Gastroesophageal sphincter (tissue), 4 donors: ENCODE data around the gene TSPEAR. TPM values are rescaled to one million over a fixed set of nuclear protein-coding genes. Genes with fewer than 3 reads are reported as not detected.
"Not testable (repeated sequence)": the region's sequence is repeated elsewhere in the genome, so short reads cannot be mapped to it uniquely, and the experiment has no call there.

ENCODE experiments used
- ATAC-seq: fragments of 150-250 bp; one replicate; pipeline ENCODE4 v1.9.1; 2016; ENCODE audit warnings: mild to moderate bottlenecking, moderate library complexity
- H3K27ac ChIP-seq, 4 donors: fragments of 200-600 bp; sonication (generic) in 3 of 4; 1 replicate in 3 of 4; 2 replicates in 1 of 4; pipeline ENCODE4 v1.5.1; 2016 to 2019
- H3K27me3 ChIP-seq: fragments of 200-600 bp; sonication (generic); one replicate; pipeline ENCODE4 v1.5.1; 2019
- H3K36me3 ChIP-seq, 2 donors: fragments of 200-600 bp; sonication (generic); one replicate each; pipeline ENCODE4 v1.5.1; 2019; ENCODE audit warnings: control low read depth in 1 of 2
- H3K4me1 ChIP-seq, 3 donors: fragments of 200-600 bp; sonication (generic); 1 replicate in 2 of 3; 2 replicates in 1 of 3; pipeline ENCODE4 v1.5.1; 2016 to 2019; ENCODE audit warnings: control low read depth in 2 of 3
- H3K4me3 ChIP-seq, 2 donors: fragments of 200-600 bp; sonication (generic); one replicate each; pipeline ENCODE4 v1.5.1; 2019; ENCODE audit warnings: mild to moderate bottlenecking in 1 of 2, moderate library complexity in 1 of 2
- H3K9me3 ChIP-seq, 3 donors: fragments of 200-600 bp; sonication (generic); one replicate each; pipeline ENCODE4 v1.5.1; 2017 to 2019; ENCODE audit warnings: control low read depth in 2 of 3
- EP300 ChIP-seq: sonication (generic); formaldehyde crosslinking; IDR thresholded peaks from one replicate; pipeline ENCODE4 v1.6.1; 2017; ENCODE audit warnings: antibody characterized with exemption, mild to moderate bottlenecking
- POLR2A ChIP-seq, 2 donors: fragments of 450-650 bp; IDR thresholded peaks; one replicate each; pipeline ENCODE4 v1.6.1; 2017; ENCODE audit warnings: antibody characterized with exemption in 2 of 2, mild to moderate bottlenecking in 2 of 2, moderate library complexity in 1 of 2
- POLR2AphosphoS5 ChIP-seq: sonication (generic); formaldehyde crosslinking; IDR thresholded peaks from one replicate; pipeline ENCODE4 v1.6.1; 2017; ENCODE audit warnings: antibody characterized with exemption
- WGBS, 2 donors: methylation state at CpG; one replicate each; pipeline ENCODE4 v1.1.5; 2018; ENCODE audit warnings: low coverage in 1 of 2; 5-methylcytosine and 5-hydroxymethylcytosine counted together
- total RNA-seq, 4 donors: library from RNA; depleted of rRNA; stranded (reverse); fragments of >200 nt; gene quantifications; one replicate each; pipeline ENCODE4 v1.1.0, GENCODE V29; 2016
- TF ChIP-seq, protein P1 (sequence below), 4 experiments: fragments of 200-600 bp in 2 of 4; fragments of 450-650 bp in 2 of 4; sonication (generic) in 1 of 4; IDR thresholded peaks; one replicate each; pipeline ENCODE4 v1.5.1; 2017 to 2019; ENCODE audit warnings: antibody characterized with exemption in 4 of 4, mild to moderate bottlenecking in 2 of 4, moderate library complexity in 2 of 4

TSPEAR gene
- total RNA-seq, 4 donors from 2014 or later, result not detected

DNA sequence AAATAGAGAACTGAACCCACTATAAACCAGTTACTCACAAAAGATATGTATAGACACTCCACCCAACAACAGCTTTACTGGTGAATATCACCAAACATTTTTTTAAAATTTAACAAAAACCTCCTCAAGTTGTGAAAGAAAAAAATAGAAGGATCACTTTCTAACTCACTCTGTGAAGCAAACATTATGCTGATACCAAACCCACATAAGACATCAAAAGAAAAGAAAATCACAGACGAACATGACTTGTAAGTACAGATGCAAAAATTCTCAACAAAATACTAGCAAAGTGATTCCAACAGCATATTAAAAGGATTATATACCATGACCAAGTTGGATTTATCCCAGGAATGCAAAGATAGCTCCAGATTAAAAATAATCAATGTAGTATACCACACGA, 19.7 kb downstream of the TSPEAR start:
- Histone ChIP-seq H3K4me1 (no peaks in the 10 kb centered on the region), H3K9me3 (peaks cover 0 to 30% (median 0%) of the 10 kb centered on the region in 3 donors), H3K27ac (no peak overlapping the region), H3K36me3 (no peaks in the 10 kb centered on the region), H3K27me3 (peaks cover 54% of the 10 kb centered on the region), H3K4me3 (no peak overlapping the region)
- 43 to 60% methylated on average over 2 of the region's 2 CpGs for WGBS, 2 donors
- no peak for ATAC-seq
- TF ChIP-seq, protein P1, sequence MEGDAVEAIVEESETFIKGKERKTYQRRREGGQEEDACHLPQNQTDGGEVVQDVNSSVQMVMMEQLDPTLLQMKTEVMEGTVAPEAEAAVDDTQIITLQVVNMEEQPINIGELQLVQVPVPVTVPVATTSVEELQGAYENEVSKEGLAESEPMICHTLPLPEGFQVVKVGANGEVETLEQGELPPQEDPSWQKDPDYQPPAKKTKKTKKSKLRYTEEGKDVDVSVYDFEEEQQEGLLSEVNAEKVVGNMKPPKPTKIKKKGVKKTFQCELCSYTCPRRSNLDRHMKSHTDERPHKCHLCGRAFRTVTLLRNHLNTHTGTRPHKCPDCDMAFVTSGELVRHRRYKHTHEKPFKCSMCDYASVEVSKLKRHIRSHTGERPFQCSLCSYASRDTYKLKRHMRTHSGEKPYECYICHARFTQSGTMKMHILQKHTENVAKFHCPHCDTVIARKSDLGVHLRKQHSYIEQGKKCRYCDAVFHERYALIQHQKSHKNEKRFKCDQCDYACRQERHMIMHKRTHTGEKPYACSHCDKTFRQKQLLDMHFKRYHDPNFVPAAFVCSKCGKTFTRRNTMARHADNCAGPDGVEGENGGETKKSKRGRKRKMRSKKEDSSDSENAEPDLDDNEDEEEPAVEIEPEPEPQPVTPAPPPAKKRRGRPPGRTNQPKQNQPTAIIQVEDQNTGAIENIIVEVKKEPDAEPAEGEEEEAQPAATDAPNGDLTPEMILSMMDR (IDR thresholded peaks at IDR 0.05), result no peak
- TF ChIP-seq POLR2A (IDR thresholded peaks at IDR 0.05) (no peak), POLR2AphosphoS5 (no peak), EP300 (no peak)

DNA sequence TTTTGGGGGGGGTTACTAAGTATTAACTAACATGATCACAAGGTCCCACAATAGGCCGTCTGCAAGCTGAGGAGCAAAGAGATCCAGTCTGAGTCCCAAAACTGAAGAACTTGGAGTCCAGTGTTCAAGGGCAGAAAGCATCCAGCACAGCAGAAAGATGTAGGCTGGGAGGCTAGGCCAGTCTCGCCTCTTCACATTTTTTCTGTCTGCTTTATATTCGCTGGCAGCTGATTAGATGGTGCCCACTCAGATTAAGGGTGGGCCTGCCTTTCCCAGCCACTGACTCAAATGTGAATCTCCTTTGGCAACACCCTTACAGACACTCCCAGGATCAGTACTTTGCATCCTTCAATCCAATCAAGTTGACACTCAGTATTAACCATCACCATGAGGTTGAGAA, 21.6 kb downstream of the TSPEAR start:
- H3K9me3 ChIP-seq, result peaks cover 0 to 25% (median 0%) of the 10 kb centered on the region in 3 donors
- H3K27me3 ChIP-seq, result peaks cover 44% of the 10 kb centered on the region
- H3K36me3 ChIP-seq, ATAC-seq, H3K4me3 ChIP-seq, H3K27ac ChIP-seq, H3K4me1 ChIP-seq: not testable (repeated sequence)
- WGBS, 2 donors, result 79 to 81% methylated on average over 2 to 3 of the region's 3 CpGs

DNA sequence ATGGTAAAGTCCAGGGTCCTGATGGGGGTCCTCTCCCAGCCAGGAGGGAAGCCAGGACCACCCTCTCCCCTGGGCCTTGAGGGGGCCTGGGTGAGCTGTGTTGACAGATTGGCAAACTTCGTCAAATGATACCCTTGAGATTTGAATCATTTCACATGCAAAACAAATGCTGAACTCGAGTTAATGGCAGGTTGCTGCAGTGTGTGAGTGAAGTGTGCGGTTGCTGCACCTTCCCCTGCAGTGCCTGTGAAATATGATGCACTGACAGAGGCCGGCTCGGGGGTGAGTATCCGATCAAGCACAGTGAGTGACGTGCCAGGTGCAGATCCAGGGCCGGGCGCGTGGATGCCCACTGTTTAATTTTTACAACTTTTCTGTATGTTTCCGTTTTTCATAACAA, 23.7 kb downstream of the TSPEAR start:
- Histone ChIP-seq H3K27me3 (peaks cover 48% of the 10 kb centered on the region), H3K4me1 (no peaks in the 10 kb centered on the region), H3K9me3 (peaks cover 0 to 4% (median 0%) of the 10 kb centered on the region in 3 donors), H3K27ac (no peak overlapping the region), H3K36me3 (no peaks in the 10 kb centered on the region), H3K4me3 (no peak overlapping the region)
- TF ChIP-seq POLR2AphosphoS5 (no peak), EP300 (no peak), POLR2A (IDR thresholded peaks at IDR 0.05) (no peak)
- TF ChIP-seq, protein P1 (IDR thresholded peaks at IDR 0.05), result no peak
- ATAC-seq, result no peak
- WGBS, 2 donors, result 38 to 40% methylated on average over 5 to 11 of the region's 11 CpGs

DNA sequence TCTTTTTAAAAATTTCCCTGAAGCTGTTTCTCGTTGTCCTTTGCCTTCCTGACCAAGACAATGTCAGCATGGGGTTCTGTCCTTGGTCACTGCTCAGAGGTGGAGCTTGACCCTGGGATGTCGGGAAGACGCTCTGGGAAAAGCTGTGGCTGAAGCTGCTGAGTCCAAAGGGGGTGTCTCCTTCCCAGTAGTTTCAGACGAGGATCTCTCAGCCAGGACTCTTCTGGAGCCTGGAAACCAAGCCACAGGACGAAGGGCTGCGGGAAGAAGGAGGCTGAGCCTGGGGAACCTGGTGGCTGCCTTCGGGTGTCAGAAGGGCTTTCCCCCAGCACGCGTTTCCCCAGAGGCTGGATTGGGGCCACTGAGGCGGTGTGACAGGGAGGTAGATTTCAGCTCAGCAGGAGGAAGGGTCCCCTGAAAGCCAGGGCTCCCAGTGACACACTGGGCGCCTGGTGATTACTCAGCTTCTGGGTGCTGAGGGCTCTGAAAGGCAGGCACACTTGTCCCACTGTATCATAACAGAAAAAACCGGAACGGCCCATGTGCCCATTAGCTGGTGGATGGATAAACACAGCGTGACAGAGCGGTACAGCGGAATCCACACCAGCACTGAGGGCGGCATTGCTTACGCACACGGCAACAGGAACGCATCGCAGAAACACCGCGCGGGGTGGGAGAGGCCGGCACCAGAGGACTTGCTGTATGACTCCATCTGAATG, 24.4 kb downstream of the TSPEAR start:
- H3K36me3 ChIP-seq, result no peaks in the 10 kb centered on the region
- H3K4me3 ChIP-seq, result no peak overlapping the region
- H3K4me1 ChIP-seq, result no peaks in the 10 kb centered on the region
- WGBS, 2 donors, result 34 to 80% methylated on average over 1 to 5 of the region's 25 CpGs
- H3K27me3 ChIP-seq, result peaks cover 49% of the 10 kb centered on the region
- no peak for ATAC-seq
- H3K9me3 ChIP-seq, result no peaks in the 10 kb centered on the region
- TF ChIP-seq EP300, result no peak
- TF ChIP-seq POLR2AphosphoS5, result no peak
- no peak for TF ChIP-seq POLR2A (IDR thresholded peaks at IDR 0.05)
- TF ChIP-seq, protein P1 (IDR thresholded peaks at IDR 0.05), result no peak
- no peak overlapping the region for H3K27ac ChIP-seq

DNA sequence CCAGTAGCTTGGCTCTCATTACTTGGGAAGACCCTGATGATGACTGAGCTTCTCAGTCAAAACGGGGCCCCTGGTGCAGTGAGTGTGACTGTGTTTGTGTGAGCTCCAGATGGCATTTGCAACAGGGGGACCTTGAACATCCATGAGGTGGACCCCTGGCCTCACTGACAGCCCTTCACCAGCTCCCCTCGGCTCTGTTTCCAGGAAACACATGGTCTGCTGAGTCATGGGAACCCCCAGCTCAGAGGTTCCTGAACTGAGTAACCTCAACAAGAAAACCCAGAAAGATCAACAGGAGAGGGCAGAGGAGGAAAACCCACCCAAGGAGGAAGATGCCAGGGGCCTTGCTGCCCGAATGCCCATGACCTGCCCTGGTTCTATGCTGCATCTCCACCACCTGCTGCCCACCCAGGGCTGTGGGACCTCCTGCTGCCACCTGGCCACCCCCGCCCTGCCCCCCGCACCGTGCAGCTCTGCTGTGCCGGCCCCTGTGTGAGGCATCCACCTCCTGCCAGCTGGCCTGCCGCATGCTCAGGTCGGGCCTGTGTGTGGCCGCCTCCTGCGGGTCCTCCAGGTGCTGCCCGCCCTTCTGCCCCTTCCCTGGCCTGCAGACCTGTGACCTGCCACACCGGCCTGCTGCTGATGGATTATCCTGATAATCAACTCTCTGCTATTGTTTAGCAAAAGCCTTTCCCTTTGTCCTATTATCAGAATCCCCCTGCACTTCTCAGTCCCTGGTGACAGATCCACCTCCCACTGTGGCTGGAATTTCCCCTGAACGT, 25.2 kb downstream of the TSPEAR start:
- no peaks in the 10 kb centered on the region for H3K9me3 ChIP-seq
- H3K4me1 ChIP-seq, result no peaks in the 10 kb centered on the region
- 19 to 29% methylated on average over 2 to 4 of the region's 14 CpGs for WGBS, 2 donors

DNA sequence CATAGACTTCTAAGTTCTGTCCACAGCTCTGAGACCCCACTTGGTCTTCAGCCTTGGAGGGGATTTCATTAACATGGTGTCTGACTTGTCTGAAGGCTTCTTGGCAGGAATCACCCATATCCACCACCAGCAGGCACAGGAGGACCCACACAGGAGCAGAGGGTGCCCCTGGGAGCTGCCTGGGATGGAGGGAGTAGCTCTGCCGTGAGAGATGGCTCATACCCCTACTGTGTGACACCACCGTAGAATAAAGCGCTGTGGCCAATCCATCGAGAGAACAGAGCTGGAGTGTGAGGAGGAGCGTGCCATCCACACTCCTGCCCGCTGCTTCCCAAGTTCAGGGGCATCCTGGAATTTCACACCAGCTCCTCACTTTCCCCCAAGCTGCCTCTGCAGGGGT, 26.3 kb downstream of the TSPEAR start:
- not testable (repeated sequence) for H3K36me3 ChIP-seq, H3K9me3 ChIP-seq, H3K4me1 ChIP-seq, H3K4me3 ChIP-seq, H3K27ac ChIP-seq, ATAC-seq
- peaks cover 39% of the 10 kb centered on the region for H3K27me3 ChIP-seq
- 60 to 100% methylated on average over 1 to 3 of the region's 6 CpGs for WGBS, 2 donors

More for the DNA sequence above, 25.2 kb downstream of the TSPEAR start:
- H3K4me3 ChIP-seq, result no peak overlapping the region
- H3K27me3 ChIP-seq, result peaks cover 49% of the 10 kb centered on the region
- H3K36me3 ChIP-seq, result no peaks in the 10 kb centered on the region
- no peak overlapping the region for H3K27ac ChIP-seq
- TF ChIP-seq, protein P1 (IDR thresholded peaks at IDR 0.05), result no peak
- no peak for TF ChIP-seq POLR2AphosphoS5
- TF ChIP-seq EP300, result no peak
- no peak for TF ChIP-seq POLR2A (IDR thresholded peaks at IDR 0.05)
- ATAC-seq, result no peak
